Right lobe of liver (tissue), 6 donors: Measurements from ENCODE around the gene GNAL. TPM values are rescaled to one million over a fixed set of nuclear protein-coding genes. Genes with fewer than 3 reads are reported as not detected.

Source experiments
- ATAC-seq, 4 donors: fragments of 200-7000 bp; cut with Tn5 transposase; one replicate each; pipeline ENCODE4 v1.9.1; 2020; ENCODE audit warnings: mild to moderate bottlenecking in 4 of 4, moderate library complexity in 4 of 4
- DNase-seq, 3 donors: peaks; one replicate each; pipeline ENCODE4 v3.0.0-alpha.2; 2020
- H3K27ac ChIP-seq, 3 donors: fragments of 200-600 bp; one replicate each; pipeline ENCODE4 v1.8.0; 2022
- H3K27me3 ChIP-seq, 2 donors: fragments of 200-600 bp; one replicate each; pipeline ENCODE4 v1.8.0; 2022
- H3K36me3 ChIP-seq, 4 donors: fragments of 200-600 bp; sonication (generic) in 1 of 4; one replicate each; pipeline versions ENCODE4 v1.5.1 to v1.8.0; 2017 to 2022; ENCODE audit warnings: control low read depth in 1 of 4
- H3K4me1 ChIP-seq, 4 donors: fragments of 200-600 bp; sonication (generic) in 1 of 4; one replicate each; pipeline versions ENCODE4 v1.5.1 to v1.8.0; 2017 to 2022; ENCODE audit warnings: control low read depth in 1 of 4
- H3K4me3 ChIP-seq, 3 donors: fragments of 200-600 bp; one replicate each; pipeline ENCODE4 v1.8.0; 2022
- H3K9me3 ChIP-seq, 4 donors: fragments of 200-600 bp; sonication (generic) in 1 of 4; one replicate each; pipeline versions ENCODE4 v1.5.1 to v1.8.0; 2017 to 2022; ENCODE audit warnings: control low read depth in 1 of 4
- CTCF ChIP-seq, 4 donors: fragments of 200-600 bp in 3 of 4; fragments of 450-650 bp in 1 of 4; IDR thresholded peaks; one replicate each; pipeline versions ENCODE4 v1.5.1 to v1.8.0; 2016 to 2022; ENCODE audit warnings: antibody characterized with exemption in 4 of 4, mild to moderate bottlenecking in 2 of 4
- POLR2A ChIP-seq: fragments of 450-650 bp; IDR thresholded peaks from one replicate; pipeline ENCODE4 v1.6.1; 2017; ENCODE audit warnings: antibody characterized with exemption, mild to moderate bottlenecking
- WGBS: methylation state at CpG from one replicate; pipeline ENCODE4 v1.1.6; 2018; ENCODE audit warnings: low coverage, low lambda C conversion rate; ENCODE audit not compliant: insufficient coverage; ENCODE audit errors: missing lambda C conversion rate; 5-methylcytosine and 5-hydroxymethylcytosine counted together
- intact Hi-C, 2 donors: fragments of 100-400 bp; cut with DNase I; formaldehyde crosslinking; loops; one replicate each; pipeline versions ENCODE4 v1.11.2 to v1.14.1; 2022
- total RNA-seq, 6 experiments: library from RNA; depleted of rRNA in 2 of 6; stranded (reverse); fragments of >200 nt in 2 of 6; fragmentation: NEBNext Ultra II Directional in 3 of 6; extraction: Animal tissue kit (Norgen Biotek cat#: 25700) in 3 of 6; gene quantifications; one replicate each; pipeline versions ENCODE4 v1.1.0 to v1.2.4, GENCODE V29; 2016 to 2023
- donor health status: DM: no; HTN: yes; CAD: no.
- donor health status: DM: no; HTN: no; CAD: no.
- donor health status: DM: no; HTN: no; CAD: no.
- donor health status: DM: no; HTN: yes; CAD: no.
- donor health status: DM: no; HTN: yes; CAD: no.

The GNAL gene
- total RNA-seq, 6 experiments from 2014 or later: 0.19 to 1.9 (median 1.2) TPM

GRCh38 chr18:11749305-11749704 lies 60.2 kb downstream of the GNAL start:
- H3K36me3 ChIP-seq: no peaks in the 10 kb centered on the region
- ATAC-seq (no peak), DNase-seq (no peak)
- H3K27me3 ChIP-seq: peaks cover 5 to 20% of the 10 kb centered on the region in 2 donors
- no peak for TF ChIP-seq POLR2A
- no peak for TF ChIP-seq CTCF (IDR thresholded peaks at IDR 0.05)
- WGBS: 61% methylated on average over 8 of the region's 8 CpGs
- no peaks in the 10 kb centered on the region for H3K4me1 ChIP-seq
- no peak overlapping the region for H3K27ac ChIP-seq
- intact Hi-C loops: no loop called here
- H3K9me3 ChIP-seq: no peaks in the 10 kb centered on the region
- H3K4me3 ChIP-seq: no peak overlapping the region

- no peaks in the 10 kb centered on the region for H3K9me3 ChIP-seq
- DNase-seq (no peak), ATAC-seq (peak in 1 of 4 donors; percentile 9)
- 76% methylated on average over 10 of the region's 16 CpGs for WGBS
- no peak overlapping the region for H3K4me3 ChIP-seq
- H3K4me1 ChIP-seq: no peaks in the 10 kb centered on the region
- no peaks in the 10 kb centered on the region for H3K36me3 ChIP-seq
- H3K27me3 ChIP-seq: peaks cover 5 to 20% of the 10 kb centered on the region in 2 donors
- intact Hi-C loops: no loop called here
- TF ChIP-seq CTCF (IDR thresholded peaks at IDR 0.05) (no peak), POLR2A (no peak)
- H3K27ac ChIP-seq: no peak overlapping the region
Measured at GRCh38 chr18:11750171-11750570, 61.1 kb downstream of the GNAL start.

GRCh38 chr18:11750581-11751310 lies 61.7 kb downstream of the GNAL start:
- Histone ChIP-seq H3K36me3 (no peaks in the 10 kb centered on the region), H3K27me3 (peaks cover 5 to 20% of the 10 kb centered on the region in 2 donors), H3K4me1 (no peaks in the 10 kb centered on the region), H3K4me3 (no peak overlapping the region), H3K9me3 (no peaks in the 10 kb centered on the region), H3K27ac (no peak overlapping the region)
- intact Hi-C loops: no loop called here
- DNase-seq: no peak
- TF ChIP-seq CTCF (IDR thresholded peaks at IDR 0.05): no peak
- no peak for TF ChIP-seq POLR2A
- WGBS: 77% methylated on average over 21 of the region's 32 CpGs
- peak in 1 of 4 donors; percentile 8 for ATAC-seq

- TF ChIP-seq CTCF (IDR thresholded peaks at IDR 0.05) (no peak), POLR2A (no peak)
- ATAC-seq (peak in 1 of 4 donors; percentile 21), DNase-seq (no peak)
- no peak overlapping the region for H3K4me3 ChIP-seq
- H3K27me3 ChIP-seq: peaks cover 5 to 20% of the 10 kb centered on the region in 2 donors
- no peak overlapping the region for H3K27ac ChIP-seq
- H3K36me3 ChIP-seq: no peaks in the 10 kb centered on the region
- no peaks in the 10 kb centered on the region for H3K4me1 ChIP-seq
- intact Hi-C loops: no loop called here
- WGBS: 5% methylated on average over 14 of the region's 81 CpGs
- H3K9me3 ChIP-seq: no peaks in the 10 kb centered on the region
Measured at GRCh38 chr18:11751341-11752115, 62.5 kb downstream of the GNAL start.
